ENCODE measurements around the gene RAB22A.

RAB22A gene

DNA sequence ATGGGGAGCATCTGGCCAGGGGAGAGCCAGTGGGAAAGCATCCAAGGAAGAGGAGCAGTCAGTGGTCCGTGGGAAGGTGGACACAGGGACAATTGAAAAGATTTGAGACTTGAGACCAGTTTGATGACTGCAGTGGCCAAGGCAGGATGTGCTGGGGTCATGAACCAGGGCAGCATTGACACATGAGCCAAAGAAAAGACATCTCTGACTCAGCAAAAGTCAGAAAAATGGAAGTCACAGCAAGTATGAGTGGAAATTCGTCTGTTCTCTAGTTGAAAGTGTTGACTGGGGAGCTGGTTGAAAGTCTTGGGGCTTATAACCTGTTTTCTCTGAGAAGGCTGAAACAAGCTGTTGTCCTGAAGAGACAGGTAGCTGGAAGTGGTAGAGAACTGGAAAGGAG lies 31.3 kb downstream of the RAB22A start:
- H3K4me3 ChIP-seq (ENCODE audit: low read depth, low read length): no peak overlapping the region
- TF ChIP-seq MYC (IDR thresholded peaks at IDR 0.05; ENCODE audit: low read depth, low read length): no peak
- TF ChIP-seq POLR2A (IDR thresholded peaks at IDR 0.05; ENCODE audit: extremely low read depth, insufficient read length): no peak
- TF ChIP-seq, protein P1, sequence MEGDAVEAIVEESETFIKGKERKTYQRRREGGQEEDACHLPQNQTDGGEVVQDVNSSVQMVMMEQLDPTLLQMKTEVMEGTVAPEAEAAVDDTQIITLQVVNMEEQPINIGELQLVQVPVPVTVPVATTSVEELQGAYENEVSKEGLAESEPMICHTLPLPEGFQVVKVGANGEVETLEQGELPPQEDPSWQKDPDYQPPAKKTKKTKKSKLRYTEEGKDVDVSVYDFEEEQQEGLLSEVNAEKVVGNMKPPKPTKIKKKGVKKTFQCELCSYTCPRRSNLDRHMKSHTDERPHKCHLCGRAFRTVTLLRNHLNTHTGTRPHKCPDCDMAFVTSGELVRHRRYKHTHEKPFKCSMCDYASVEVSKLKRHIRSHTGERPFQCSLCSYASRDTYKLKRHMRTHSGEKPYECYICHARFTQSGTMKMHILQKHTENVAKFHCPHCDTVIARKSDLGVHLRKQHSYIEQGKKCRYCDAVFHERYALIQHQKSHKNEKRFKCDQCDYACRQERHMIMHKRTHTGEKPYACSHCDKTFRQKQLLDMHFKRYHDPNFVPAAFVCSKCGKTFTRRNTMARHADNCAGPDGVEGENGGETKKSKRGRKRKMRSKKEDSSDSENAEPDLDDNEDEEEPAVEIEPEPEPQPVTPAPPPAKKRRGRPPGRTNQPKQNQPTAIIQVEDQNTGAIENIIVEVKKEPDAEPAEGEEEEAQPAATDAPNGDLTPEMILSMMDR (IDR thresholded peaks at IDR 0.05; ENCODE audit: low read depth, low read length): no peak
- TF ChIP-seq, protein P2, sequence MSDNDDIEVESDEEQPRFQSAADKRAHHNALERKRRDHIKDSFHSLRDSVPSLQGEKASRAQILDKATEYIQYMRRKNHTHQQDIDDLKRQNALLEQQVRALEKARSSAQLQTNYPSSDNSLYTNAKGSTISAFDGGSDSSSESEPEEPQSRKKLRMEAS (IDR thresholded peaks at IDR 0.05; ENCODE audit: low read depth, low read length): no peak
- DNase-seq (ENCODE audit: low read depth): no peak

DNA sequence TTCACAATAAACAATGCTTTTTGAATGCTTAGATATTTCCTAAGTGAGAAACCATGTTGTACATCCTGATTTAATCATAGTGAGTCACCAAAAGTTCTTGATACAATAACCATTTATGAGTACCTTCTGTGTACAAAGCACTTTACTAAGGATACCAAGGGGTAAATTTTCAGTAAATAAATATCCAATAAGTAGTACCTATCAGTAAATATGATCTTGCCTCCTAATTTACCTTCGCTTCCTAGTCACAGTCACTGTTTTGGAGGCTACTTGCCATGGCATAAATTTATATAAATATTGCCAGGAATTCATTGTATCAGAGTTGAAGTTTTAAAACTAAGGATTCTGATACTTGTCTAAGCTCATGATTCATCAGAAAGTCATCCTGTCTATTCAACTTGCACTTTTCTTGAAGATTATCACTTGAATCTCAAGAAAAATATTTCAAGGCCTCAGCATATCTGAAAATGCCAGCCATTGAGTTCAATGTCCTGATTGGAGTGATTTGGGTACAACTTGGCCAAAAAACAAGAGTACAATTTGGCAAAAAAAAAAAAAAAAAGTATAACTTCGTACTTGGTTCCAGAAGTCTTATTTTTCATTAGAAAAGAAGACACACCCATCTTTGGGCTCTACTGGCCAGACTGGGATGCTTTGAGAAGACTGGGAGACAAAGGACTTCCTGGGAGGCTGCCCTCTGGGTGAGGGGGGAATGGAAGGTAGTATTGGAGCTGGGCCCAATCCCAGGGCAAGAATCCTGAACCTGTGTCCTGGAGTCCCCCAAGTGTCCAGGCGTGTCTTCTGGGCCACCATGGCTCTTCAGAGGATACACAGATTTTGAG lies 32.8 kb downstream of the RAB22A start:
- TF ChIP-seq POLR2A (IDR thresholded peaks at IDR 0.05; ENCODE audit: extremely low read depth, insufficient read length) (no peak), MYC (IDR thresholded peaks at IDR 0.05; ENCODE audit: low read depth, low read length) (no peak)
- TF ChIP-seq, protein P2 (IDR thresholded peaks at IDR 0.05; ENCODE audit: low read depth, low read length): no peak
- TF ChIP-seq, protein P1 (IDR thresholded peaks at IDR 0.05; ENCODE audit: low read depth, low read length): no peak
- DNase-seq (ENCODE audit: low read depth): no peak
- H3K4me3 ChIP-seq (ENCODE audit: low read depth, low read length): no peak overlapping the region

DNA sequence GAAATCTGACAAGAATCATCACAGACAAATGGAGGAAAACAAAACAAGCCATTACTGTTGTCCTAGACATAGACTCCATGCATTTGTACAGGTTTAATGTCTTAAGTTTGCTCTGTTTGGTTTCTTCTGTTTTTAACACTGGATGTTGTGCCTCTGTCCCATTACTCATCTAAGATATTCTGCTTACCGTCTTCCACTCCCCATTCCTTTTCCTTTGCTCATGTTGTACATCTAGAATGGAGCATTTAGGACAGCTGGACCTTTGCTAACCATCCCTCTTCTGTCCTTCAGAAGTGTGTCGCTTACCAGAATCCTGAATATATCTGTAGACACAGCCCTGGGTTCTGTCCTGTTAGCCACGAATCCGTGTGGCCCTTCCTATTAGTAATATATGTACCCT lies 35.2 kb downstream of the RAB22A start:
- DNase-seq (ENCODE audit: low read depth): no peak
- no peak overlapping the region for H3K4me3 ChIP-seq (ENCODE audit: low read depth, low read length)
- TF ChIP-seq MYC (IDR thresholded peaks at IDR 0.05; ENCODE audit: low read depth, low read length) (no peak), POLR2A (IDR thresholded peaks at IDR 0.05; ENCODE audit: extremely low read depth, insufficient read length) (no peak)
- TF ChIP-seq, protein P1 (IDR thresholded peaks at IDR 0.05; ENCODE audit: low read depth, low read length): no peak
- TF ChIP-seq, protein P2 (IDR thresholded peaks at IDR 0.05; ENCODE audit: low read depth, low read length): no peak

DNA sequence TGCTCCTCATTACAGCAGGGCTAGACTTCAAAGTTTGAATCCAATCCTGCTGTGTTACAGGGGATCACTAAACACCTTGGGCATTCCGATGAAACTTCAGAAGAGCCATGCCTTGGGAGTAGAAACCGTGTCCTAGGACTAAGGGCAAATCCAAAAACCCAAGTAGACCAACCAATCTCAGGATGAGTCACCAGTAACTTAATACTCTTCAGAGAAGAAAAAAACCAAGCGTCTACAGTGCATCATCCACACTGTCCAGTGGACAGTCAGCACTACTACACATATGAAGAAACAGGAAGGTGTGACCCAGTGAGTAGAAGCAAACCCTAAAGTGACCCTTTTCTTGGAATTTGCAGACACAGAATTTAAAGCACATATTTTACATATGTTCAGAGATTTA lies 40.1 kb downstream of the RAB22A start:
- TF ChIP-seq, protein P2 (IDR thresholded peaks at IDR 0.05; ENCODE audit: low read depth, low read length): no peak
- no peak for TF ChIP-seq POLR2A (IDR thresholded peaks at IDR 0.05; ENCODE audit: extremely low read depth, insufficient read length)
- no peak for TF ChIP-seq MYC (IDR thresholded peaks at IDR 0.05; ENCODE audit: low read depth, low read length)
- TF ChIP-seq, protein P1 (IDR thresholded peaks at IDR 0.05; ENCODE audit: low read depth, low read length): no peak
- DNase-seq (ENCODE audit: low read depth): no peak
- no peak overlapping the region for H3K4me3 ChIP-seq (ENCODE audit: low read depth, low read length)

DNA sequence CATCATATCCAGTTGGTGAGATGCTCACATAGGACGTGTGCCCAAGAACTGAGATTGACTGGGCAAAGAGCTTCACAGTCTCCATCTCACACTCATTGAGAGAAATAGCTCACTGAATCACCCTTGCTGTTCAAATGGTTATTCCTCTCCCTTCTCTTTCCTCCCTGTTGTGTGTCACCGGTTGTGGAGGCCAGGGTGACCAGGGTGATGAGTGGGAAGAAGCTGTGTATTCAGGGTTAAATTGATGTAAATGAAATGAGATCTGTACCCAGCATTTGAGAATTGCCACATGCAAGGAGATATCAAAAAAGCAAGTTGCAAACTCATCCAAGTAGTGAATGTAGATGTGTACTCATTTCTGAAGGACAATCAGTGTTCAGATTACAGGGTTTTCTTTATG lies 43.0 kb downstream of the RAB22A start:
- TF ChIP-seq, protein P2 (IDR thresholded peaks at IDR 0.05; ENCODE audit: low read depth, low read length): no peak
- TF ChIP-seq POLR2A (IDR thresholded peaks at IDR 0.05; ENCODE audit: extremely low read depth, insufficient read length): no peak
- TF ChIP-seq, protein P1 (IDR thresholded peaks at IDR 0.05; ENCODE audit: low read depth, low read length): no peak
- TF ChIP-seq MYC (IDR thresholded peaks at IDR 0.05; ENCODE audit: low read depth, low read length): no peak
- H3K4me3 ChIP-seq (ENCODE audit: low read depth, low read length): no peak overlapping the region
- DNase-seq (ENCODE audit: low read depth): no peak
